GM19468 (cell line): ENCODE results near the gene NTF4.
A peak's percentile ranks its signal among the peaks of the same experiment; 100 is the strongest.
"Not testable (repeated sequence)": the region's sequence is repeated elsewhere in the genome, so short reads cannot be mapped to it uniquely, and the experiment has no call there.

Experiments used
- ATAC-seq: cut with Tn5 transposase; IDR thresholded peaks from one replicate; pipeline ENCODE4 v1.9.1; 2021; ENCODE audit warnings: mild to moderate bottlenecking, moderate library complexity, moderate number of reproducible peaks; ENCODE audit not compliant: unreplicated experiment; ENCODE audit errors: extremely low read depth

NTF4 gene

DNA sequence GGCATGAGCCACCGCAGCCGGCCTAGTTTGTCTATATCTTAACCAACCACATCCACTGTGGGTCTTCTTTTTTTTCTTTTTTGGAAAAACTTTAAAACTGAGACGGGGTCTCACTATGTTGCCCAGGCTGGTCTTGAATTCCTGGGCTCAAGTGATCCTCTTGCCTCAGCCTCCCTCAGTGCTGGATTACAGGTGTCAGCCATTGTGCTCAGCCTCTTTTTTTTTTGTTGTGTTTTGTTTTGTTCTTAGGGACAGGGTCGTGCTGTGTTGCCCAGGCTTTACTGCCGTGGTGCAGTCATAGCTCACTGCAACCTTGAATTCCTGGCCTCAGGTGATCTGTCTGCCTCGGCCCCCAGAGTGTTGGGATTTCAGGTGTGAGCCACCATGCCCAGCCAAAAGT lies 28.1 kb upstream of the NTF4 start:
- no peak for ATAC-seq

DNA sequence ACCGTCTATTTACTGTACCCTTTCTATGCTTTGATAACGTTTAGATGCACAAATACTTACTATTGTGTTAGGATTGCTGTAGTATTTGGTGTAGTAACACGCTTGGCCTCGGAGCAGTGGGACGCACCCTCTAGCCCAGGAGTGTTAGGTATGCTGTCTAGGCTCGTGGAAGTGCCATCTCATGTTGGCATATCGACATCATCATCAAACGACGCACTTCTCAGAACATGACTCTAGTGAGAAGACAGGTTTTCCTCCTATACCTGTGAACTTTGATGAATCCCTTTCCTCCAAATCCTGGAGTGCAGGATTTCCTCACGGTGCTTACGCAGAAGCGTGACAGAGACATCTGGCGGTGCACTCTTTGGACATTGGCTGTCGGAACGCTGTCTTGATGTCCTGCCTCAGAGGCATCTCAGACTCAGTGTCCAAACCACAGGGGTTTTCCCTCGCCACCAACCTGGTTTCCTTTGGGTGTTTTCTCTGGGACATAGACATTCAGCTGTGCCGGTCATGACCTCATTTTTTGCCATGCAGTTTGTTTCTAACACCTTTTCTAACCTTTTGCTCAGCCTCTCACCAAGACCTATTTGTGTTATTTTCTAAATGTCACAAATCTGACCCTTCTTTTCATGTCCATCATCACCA lies 26.9 kb upstream of the NTF4 start:
- no peak for ATAC-seq

DNA sequence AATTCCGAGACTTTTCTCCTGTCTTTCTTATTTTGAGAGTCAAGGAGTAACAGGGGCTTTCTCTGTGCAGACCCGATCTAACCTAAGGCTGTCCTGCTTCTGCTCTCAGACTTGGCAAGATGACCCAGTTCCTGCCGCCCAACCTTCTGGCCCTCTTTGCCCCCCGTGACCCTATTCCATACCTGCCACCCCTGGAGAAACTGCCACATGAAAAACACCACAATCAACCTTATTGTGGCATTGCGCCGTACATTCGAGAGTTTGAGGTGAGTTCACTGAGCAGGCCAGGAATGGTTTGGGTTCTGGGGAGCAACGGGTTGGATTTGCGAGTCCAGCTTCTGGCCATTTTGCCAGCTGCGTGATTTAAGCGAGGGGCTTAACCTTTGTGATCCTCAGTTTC lies 21.7 kb upstream of the NTF4 start:
- no peak for ATAC-seq

DNA sequence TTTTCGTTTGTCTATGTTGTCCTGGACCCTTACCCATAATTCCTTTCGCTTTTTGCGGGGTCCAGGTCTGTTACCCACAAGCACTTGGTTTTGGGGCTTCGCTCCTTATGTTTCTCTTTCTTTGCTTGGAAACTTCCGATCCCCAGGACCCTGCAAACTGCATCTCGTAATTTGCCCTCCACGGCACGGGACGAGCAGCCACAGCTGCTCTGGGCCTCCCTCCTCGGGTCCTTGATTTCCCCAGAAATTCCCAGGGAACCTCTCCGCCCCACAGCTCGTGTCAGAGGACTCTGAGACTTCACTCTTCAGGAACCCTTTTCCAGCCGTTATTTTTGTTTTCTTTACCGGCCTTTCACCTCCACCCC lies 21.2 kb upstream of the NTF4 start:
- ATAC-seq = no peak

DNA sequence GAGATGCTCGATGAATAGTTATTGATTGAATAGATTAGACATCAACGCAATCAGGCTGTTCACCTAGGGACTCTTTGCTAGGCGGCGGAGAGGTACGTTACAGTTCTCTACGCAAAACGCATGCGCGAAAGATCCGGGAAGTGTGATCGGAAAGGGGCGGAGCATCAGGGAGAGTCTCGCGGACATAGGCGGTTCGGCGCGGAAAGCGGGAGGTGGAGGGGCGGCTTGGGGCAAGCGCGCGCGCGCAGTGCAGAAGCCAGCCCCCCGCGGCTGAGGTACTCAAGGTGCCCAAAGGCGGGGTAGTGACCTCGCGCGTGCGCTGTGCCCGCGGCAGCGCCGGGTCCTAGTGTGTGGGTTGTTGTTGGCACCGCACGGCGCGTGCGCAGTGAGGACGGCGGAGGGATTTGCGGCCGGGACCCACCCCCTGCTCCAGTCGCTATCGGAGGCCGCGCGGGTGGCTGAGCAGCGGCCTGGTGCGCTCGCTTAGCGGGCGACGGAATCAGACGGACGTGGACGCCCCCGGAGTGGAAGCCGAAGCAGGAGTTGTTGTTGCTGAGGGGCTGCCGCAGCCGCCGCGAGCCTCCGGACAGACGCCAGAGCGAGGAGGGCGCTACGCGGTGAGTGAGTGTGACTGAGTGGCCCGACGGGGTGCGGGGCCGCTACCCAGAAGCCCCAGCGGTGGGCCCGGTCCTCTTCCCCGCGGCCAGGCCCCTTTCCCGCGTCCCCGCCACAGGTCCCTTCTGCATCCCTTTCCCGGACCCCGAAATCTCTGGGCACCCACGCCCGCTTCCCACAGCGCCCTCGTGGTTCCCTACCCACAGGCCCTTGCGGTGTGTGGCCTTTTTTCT lies 20.6 kb upstream of the NTF4 start, which contains the start of gene SNRNP70:
Gene SNRNP70 (plus strand): TSS at position 432 of the 848 bp plus-strand sequence. CDS start 964 bp downstream, outside the sequence.
- ATAC-seq = peak; percentile 68

DNA sequence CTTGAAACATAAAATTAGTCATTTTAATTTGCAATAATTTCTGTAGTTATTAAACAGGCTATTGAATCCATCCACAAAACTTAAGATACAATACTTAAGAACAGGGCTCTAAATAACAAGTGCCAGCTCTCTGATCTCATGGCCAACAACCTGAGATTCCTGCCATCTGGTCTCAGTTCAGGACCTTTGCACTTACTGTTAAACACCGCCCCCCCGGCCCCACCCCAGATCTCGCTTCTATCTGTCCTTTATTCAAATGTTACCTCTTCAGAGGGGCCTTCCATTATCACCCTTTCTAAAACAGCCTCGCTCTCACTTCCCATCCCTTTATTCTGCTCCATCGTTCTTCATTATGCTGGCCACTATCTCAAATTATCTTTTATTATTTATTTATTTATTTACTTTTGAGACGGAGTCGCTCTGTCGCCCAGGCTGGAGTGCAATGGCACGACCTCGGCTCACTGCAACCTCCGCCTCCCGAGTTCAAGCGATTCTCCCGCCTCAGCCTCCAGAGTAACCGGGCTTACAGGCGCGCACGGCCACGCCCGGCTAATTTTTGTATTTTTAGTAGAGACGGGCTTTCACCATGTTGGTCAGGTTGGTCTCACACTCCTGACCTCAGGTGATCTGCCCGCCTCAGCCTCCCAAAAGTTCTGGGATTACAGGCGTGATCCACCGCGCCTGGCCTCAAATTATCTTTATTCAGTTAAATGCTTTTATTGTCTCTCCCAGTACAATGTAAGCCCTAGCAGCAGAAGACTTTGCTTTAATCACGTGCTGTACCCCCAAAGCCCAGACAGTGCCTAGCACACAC lies 19.8 kb upstream of the NTF4 start:
- ATAC-seq = no peak

DNA sequence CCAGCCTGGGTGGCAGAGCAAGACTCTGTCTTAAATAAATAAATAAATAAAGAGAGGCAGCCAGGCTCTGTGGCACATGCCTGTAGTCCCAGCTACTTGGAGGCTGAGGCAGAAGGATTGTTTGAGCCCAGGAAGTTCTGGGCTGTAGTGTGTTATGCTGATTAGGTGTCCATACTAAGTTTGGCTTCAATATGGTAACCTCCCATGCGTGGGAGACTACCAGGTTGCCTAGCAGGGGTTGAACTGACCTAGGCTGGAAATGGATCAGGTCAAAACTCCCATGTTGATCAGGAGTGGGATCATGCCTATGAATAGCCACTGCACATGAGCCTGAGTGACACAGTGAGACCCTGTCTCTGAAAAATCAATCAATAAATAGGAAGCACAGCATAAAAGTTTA lies 16.7 kb upstream of the NTF4 start:
- no peak for ATAC-seq

DNA sequence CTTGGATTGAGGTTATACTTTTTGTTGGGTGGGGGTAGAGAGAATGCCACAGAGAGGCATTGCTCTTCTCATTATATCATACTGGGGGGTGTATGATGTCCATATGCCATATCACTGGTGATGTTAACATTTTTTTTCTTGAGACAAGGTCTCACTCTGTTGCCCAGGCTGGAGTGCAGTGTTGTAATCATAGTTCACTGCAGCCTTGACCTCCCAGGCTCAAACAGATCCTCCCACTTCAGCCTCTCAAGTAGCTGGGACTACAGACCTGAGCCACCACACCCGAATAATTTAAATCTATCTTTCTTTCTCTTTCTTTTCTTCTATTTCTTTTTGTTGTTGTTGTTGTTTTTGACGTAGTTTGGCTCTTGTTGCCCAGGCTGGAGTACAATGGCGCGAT lies 15.8 kb upstream of the NTF4 start:
- no peak for ATAC-seq

DNA sequence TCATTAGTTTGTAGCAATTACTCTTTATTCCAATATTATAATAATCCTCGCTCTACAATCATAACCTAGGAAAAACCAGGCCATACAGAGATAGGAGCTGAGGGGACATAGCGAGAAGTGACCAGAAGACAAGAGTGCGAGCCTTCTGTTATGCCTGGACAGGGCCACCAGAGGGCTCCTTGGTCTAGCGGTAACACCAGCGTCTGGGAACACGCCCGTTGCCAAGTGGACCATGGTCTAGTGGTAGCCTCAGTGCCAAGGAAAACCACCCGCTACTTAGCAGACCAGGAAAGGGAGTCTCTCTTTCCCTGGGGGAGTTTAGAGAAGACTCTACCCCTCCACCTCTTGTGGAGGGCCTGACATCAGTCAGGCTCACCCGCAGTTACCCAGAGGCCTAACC lies 10.3 kb upstream of the NTF4 start:
- not testable (repeated sequence) for ATAC-seq

DNA sequence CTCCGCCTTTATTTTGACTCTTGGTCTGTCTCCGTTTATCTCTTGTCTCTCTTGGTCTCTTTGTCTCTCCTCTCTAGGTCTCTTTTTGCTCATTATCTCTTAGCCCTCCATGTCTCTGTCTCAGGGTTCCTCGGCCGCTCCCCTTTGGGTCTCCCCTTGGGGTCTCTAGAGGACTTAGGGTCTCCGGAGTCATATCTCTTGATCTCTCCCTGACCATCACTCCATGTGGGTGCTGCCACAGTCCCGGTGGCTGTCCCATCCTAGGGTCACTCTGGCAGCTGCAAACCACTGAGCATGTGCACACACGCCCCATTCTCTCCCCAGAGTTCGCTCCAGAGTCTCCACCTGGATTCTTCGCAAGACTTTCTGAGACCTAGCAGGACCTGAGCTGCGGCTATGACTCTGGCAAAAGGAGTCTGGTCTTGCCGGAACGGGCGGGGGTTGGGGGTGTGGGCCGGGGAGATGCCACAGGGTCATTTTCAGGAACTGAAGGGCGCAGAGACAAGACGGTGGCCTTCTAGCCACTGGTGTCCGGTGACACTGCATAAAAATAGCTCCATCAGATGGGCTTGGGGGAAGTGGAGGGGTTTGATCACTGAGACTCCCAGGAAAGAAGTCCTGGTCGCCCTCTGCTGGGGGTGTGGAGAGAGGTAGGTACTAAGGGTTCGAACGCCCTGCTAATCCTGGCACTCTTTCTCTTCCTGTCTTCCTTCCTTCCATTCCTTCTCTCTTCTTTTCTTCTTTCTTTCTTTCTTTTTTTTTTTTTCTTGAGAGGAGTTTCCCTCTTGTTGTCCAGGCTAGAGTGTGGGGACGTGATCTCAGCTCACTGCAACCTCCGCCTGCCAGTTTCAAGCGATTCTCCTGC lies 9.1 kb upstream of the NTF4 start:
- ATAC-seq = no peak

DNA sequence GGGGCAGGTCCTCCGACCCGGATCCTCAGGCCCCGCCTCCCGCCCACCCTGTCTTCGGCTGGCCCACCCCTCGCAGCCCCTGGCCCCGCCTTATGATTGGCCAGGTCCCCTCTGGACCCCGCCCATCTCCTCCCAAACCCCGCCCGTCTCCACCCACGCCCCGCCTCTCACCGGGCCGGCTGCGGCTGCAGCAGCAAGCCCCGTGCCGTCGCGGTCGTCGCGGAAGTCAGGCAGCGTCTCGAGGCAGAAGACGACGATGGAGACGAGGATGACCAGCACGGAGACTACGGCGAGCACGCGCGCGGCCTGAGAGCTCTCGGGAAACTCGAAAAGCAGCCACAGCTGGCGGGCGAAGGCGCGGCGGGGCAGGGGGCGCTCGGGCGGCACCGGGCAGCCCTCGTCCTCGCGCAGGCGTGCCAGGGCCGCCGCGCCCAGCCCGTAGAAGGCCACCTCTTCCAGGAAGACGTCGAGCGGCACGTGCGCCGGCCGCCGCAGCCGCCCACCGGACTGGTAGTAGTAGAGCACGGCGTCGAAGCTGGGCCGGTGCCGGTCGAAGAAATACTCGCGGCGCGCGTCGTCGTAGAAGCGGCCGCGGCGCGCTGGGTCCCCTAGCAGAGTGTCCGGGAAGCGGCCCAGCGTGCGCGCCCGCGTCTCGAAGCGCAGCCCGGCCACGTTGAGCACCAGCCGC lies 7.4 kb upstream of the NTF4 start:
- no peak for ATAC-seq

DNA sequence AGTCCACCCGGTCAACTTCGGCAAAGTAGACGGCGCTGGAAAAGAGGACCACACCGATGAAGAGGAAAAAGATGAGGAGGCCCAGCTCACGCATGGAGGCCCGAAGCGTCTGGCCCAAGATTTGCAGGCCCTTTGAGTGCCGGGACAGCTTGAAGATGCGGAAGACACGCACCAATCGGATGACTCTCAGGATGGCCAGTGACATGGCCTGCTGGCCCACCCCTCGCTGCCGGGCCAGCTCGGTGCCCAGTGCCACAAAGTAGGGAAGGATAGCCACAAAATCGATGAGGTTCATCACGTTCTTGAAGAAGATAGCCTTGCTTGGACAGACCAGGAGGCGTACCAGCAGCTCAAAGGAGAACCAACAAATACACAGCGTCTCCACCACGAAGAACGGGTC lies 5.8 kb upstream of the NTF4 start:
- ATAC-seq = no peak

DNA sequence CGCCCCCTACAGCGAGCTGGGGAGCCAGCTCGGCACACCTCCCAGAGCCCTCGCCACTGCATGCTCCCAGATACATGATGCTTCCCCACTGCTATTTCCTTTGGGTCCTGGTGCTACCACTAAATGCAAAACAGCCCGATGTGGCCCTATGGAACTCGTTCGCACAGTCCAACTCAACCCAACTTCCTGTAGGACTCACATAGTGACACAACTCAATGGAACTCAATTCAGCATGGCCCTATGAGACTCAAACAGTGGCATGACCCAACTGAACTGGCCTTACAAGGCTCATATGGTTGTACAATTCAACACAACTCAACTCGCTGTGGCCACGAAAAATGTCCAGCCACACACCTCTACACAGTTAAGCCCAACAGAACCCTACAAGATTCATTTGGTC lies 4.4 kb upstream of the NTF4 start:
- ATAC-seq = no peak

DNA sequence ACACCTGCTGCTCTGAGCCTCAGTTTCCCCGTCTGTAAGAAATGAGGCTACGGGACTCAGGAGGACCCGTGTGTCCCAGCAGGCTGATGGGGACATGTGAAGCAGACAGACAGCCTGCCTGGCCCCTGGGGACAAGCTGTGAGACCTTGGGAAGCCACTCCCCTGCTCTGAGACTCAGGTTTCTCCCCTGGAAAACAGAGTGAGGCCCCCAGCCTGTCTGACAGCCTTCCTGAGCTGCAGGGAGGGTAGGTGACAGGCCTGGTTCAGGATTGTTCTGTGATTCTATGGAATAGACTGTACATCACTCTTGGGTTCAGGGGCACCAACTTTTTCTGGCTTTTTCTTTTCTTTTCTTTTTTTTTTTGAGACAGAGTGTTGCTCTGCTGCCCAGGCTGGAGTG lies 2.9 kb upstream of the NTF4 start:
- ATAC-seq = no peak

DNA sequence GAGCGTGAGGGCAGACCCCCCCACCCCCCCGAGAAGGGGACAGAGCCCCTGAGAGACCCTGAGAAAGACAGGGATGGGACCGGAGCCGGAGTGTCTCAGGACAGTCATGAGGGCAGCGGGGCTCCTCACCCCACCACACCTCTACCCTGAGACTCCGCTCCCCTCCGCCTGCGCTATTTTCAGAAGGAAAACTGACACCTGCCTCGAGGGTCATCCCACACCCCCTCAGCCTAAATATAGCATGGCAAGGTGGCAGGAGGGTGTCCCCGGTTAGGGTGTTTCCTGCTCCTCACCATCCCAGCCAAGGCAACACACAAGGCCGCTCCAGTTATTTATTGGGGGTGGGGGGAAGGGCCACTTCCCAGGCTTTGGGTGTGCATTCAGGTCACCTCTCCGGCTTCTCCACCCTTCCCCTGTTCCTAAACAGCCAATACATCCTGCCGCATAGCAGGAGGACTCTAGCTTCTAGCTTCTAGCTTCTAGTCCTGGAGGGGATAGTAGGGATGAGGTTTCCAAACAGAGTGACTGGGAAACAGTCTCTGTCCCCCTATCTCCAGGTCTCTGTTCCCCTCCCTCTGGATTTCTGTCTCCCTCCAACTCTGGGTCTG lies 1.4 kb upstream of the NTF4 start:
- no peak for ATAC-seq

DNA sequence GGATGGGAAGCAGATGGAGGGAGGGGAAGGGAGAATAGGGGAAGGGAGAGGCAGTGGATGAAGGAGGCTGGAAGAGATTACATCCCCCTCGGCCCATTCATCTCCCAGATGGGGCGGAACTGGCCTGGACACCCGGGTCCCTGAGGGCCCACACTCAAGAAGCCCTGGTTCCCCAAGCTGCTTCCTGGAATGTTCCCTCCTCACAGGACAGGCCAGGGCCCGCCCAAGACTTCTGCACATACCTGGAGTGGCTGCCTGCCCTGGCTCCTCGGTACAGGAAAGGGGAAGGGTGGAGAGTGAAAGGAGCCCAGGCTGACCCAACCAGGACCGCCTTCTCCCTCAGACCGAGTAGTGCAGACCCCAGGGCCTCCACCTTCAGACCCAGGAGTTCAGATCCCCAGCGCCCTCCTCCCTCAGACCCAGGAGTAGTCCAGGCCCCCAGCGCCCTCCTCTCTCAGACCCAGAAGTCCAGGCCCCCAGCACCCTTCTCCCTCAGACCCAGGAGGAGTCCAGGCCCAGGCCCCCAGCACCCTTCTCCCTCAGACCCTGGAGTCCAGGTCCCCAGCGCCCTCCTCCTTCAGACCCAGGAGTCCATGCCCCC lies 489 bp downstream of the NTF4 start:
- ATAC-seq = no peak

DNA sequence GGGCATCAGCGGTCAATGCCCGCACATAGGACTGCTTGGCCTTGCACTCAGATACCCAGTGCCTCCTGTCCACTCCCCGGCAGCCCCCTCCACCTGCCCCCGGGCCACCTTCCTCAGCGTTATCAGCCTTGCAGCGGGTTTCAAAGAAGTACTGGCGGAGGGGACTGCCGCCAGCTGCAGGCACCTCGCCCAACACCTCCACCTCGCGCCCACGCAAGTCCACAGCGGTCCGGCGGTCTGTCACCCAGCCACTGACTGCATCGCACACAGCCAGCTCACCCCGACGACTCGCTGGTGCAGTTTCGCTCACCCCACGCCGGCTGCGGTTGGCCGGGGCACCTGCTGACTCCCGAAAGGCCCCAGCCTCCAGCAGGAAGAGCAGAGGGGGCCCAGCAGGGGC lies 3.2 kb downstream of the NTF4 start:
- ATAC-seq = no peak

DNA sequence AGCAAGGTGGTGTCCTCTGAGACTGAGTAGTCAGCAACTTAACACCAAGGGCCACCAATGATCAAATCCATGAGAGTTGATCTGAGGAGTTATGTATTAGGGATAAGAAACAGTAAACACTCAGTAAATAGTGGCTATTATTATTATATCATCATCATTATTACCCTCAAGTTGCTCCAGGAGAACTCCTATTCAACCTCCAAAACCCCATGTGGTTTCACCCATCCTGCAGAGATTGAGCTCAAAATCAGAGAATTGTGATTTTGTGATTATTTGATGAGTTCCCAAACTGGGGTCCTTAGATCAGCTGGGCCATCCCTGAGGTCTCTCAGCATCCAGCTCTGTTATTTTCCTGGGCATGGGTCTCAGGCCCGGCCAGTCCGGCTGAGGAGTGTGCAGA lies 3.6 kb downstream of the NTF4 start:
- no peak for ATAC-seq

DNA sequence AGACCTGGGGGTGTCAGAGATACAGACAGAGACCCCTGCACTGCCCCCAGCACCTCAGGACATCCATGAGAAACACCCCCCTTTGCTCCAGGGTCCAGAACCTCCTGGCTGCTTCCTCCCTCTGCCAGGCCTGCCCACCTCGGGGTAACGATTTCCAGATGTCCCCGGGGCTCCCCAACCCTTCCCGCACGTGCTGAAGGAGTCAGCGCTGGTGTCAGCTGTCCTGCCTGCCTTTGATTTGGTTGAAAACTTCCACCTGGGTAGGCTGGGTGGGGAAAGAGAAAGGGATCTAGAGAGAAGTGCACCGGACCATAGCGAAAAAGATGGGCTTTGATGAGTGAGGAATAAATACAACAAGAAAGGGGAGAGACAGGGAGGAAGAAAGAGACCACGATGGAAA lies 5.6 kb downstream of the NTF4 start:
- no peak for ATAC-seq
